PC-9 (cell line): ENCODE data around the gene RTL1. TPM values are rescaled to one million over a fixed set of nuclear protein-coding genes. Genes with fewer than 3 reads are reported as not detected.

ENCODE experiments used
- BruUV-seq: library from RNA; stranded (reverse); fragments of 400-500 nt; replicated peaks from 2 replicates; lab custom pipeline; 2021; lab: Mats Ljungman, UMichigan
- CTCF ChIA-PET: fragments of 300-600 bp; sonication (Branson Sonifier 250); formaldehyde crosslinking; loops from one replicate; lab custom pipeline; 2022; ENCODE audit warnings: antibody characterized with exemption; lab: Charles Lee
- POLR2A ChIA-PET: fragments of 300-600 bp; sonication (Branson Sonifier 250); formaldehyde crosslinking; loops from one replicate; lab custom pipeline; 2022; ENCODE audit warnings: antibody characterized with exemption; ENCODE audit not compliant: unreplicated experiment; lab: Charles Lee
- DNase-seq, 2 experiments: peaks; one replicate each; pipeline versions ENCODE4 v3.0.0 to v3.0.0-alpha.2; 2015 to 2022; ENCODE audit warnings: mixed read lengths in 1 of 2
- H2AFZ ChIP-seq: fragments of 200-600 bp; sonication (generic); 2 replicates; pipeline ENCODE4 v1.8.1; 2017; ENCODE audit warnings: antibody characterized with exemption
- H3F3A ChIP-seq: fragments of 200-600 bp; sonication (generic); 2 replicates; pipeline ENCODE4 v1.8.1; 2017; ENCODE audit warnings: antibody characterized with exemption, mild to moderate bottlenecking, low read depth; ENCODE audit not compliant: insufficient read depth
- H3K27ac ChIP-seq: fragments of 200-600 bp; sonication (generic); 2 replicates; pipeline ENCODE4 v1.6.1; 2016; ENCODE audit warnings: mixed run types
- H3K27me3 ChIP-seq: fragments of 200-600 bp; sonication (generic); 2 replicates; pipeline ENCODE4 v1.6.1; 2016; ENCODE audit warnings: low read depth, mixed run types; ENCODE audit not compliant: insufficient read depth
- H3K36me3 ChIP-seq: fragments of 200-600 bp; sonication (generic); 2 replicates; pipeline ENCODE4 v1.6.1; 2016; ENCODE audit warnings: low read depth, mixed run types
- H3K4me1 ChIP-seq: fragments of 200-600 bp; sonication (generic); replicated peaks from 2 replicates; pipeline ENCODE4 v1.6.1; 2016; ENCODE audit warnings: mixed run types; ENCODE audit not compliant: insufficient read depth
- H3K4me2 ChIP-seq: fragments of 200-600 bp; sonication (generic); 2 replicates; pipeline ENCODE4 v1.6.1; 2017; ENCODE audit warnings: mixed run types
- H3K4me3 ChIP-seq: fragments of 200-600 bp; sonication (generic); 2 replicates; pipeline ENCODE4 v1.6.1; 2016; ENCODE audit warnings: mixed run types
- H3K79me2 ChIP-seq: fragments of 200-600 bp; sonication (generic); 2 replicates; pipeline ENCODE4 v1.6.1; 2017; ENCODE audit warnings: low read depth, mixed run types
- H3K9me2 ChIP-seq: fragments of 200-600 bp; sonication (generic); 2 replicates; pipeline ENCODE4 v1.8.1; 2017; ENCODE audit warnings: mild to moderate bottlenecking; ENCODE audit not compliant: insufficient read depth
- H3K9me3 ChIP-seq: fragments of 200-600 bp; sonication (generic); 2 replicates; pipeline ENCODE4 v1.8.1; 2016; ENCODE audit warnings: low read depth; ENCODE audit not compliant: insufficient read depth
- H4K20me1 ChIP-seq: fragments of 200-600 bp; sonication (generic); 2 replicates; pipeline ENCODE4 v1.8.1; 2017; ENCODE audit not compliant: insufficient read depth
- EZH2 ChIP-seq: fragments of 200-600 bp; sonication (generic); IDR thresholded peaks from 2 replicates; pipeline ENCODE4 v1.8.0; 2017; ENCODE audit warnings: antibody characterized with exemption, low read depth
- intact Hi-C: fragments of 100-400 bp; cut with micrococcal nuclease; formaldehyde crosslinking; loops from one replicate; pipeline ENCODE4 v1.10.0; 2022; ENCODE audit not compliant: unreplicated experiment
- total RNA-seq: library from RNA; stranded (reverse); gene quantifications from 2 replicates; pipeline ENCODE4 v1.2.3, GENCODE V29; 2021
- TF ChIP-seq, protein P1 (sequence below): fragments of 200-600 bp; sonication (generic); conservative IDR thresholded peaks from 2 replicates; pipeline ENCODE4 v1.6.1; 2017; ENCODE audit warnings: mixed run types, antibody characterized with exemption, mild to moderate bottlenecking, moderate library complexity

RTL1 gene
- total RNA-seq, 1 experiment from 2014 or later, result not detected

DNA sequence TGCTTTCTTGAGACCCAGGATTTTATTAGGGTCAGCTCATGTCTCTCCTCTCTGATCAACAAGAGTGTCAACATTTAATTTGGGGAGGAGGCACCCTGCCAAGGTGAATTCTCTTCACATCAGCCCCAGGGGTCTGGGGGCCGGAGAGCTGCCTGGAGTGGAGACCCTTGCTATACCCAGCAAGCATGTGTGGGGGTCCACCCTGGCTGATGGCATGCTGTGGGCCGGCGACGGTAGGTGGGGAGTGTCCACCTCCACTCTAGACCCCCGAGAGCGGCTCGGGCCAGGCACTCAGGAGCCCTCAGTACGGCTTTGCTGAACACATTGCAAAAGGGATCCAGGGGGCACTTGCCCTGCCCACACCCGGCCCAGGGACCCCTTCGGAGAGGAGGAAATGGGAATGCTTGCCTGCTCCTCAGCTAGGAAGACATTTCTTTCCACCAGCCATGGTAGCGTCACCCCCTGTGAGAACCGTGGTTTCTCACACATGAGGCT is 67.2 kb downstream of the RTL1 start:
- no peak overlapping the region for H3K4me2 ChIP-seq
- BruUV-seq, result no TSS peak
- no peaks in the 10 kb centered on the region for H3K4me1 ChIP-seq
- no peak overlapping the region for H3K4me3 ChIP-seq
- intact Hi-C loops, result no loop called here
- H3K27me3 ChIP-seq, result peaks cover 77% of the 10 kb centered on the region
- ChIA-PET CTCF (no interaction called here), POLR2A (no interaction called here)
- no peak overlapping the region for H3K27ac ChIP-seq
- no peaks in the 10 kb centered on the region for H4K20me1 ChIP-seq
- H2AFZ ChIP-seq, result no peak overlapping the region
- H3K79me2 ChIP-seq, result no peaks in the 10 kb centered on the region
- H3F3A ChIP-seq, result no peaks in the 10 kb centered on the region
- no peaks in the 10 kb centered on the region for H3K9me2 ChIP-seq
- TF ChIP-seq, protein P1, sequence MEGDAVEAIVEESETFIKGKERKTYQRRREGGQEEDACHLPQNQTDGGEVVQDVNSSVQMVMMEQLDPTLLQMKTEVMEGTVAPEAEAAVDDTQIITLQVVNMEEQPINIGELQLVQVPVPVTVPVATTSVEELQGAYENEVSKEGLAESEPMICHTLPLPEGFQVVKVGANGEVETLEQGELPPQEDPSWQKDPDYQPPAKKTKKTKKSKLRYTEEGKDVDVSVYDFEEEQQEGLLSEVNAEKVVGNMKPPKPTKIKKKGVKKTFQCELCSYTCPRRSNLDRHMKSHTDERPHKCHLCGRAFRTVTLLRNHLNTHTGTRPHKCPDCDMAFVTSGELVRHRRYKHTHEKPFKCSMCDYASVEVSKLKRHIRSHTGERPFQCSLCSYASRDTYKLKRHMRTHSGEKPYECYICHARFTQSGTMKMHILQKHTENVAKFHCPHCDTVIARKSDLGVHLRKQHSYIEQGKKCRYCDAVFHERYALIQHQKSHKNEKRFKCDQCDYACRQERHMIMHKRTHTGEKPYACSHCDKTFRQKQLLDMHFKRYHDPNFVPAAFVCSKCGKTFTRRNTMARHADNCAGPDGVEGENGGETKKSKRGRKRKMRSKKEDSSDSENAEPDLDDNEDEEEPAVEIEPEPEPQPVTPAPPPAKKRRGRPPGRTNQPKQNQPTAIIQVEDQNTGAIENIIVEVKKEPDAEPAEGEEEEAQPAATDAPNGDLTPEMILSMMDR, result no peak
- TF ChIP-seq EZH2, result no peak
- H3K36me3 ChIP-seq, result no peaks in the 10 kb centered on the region
- no peaks in the 10 kb centered on the region for H3K9me3 ChIP-seq
- no peak for DNase-seq

DNA sequence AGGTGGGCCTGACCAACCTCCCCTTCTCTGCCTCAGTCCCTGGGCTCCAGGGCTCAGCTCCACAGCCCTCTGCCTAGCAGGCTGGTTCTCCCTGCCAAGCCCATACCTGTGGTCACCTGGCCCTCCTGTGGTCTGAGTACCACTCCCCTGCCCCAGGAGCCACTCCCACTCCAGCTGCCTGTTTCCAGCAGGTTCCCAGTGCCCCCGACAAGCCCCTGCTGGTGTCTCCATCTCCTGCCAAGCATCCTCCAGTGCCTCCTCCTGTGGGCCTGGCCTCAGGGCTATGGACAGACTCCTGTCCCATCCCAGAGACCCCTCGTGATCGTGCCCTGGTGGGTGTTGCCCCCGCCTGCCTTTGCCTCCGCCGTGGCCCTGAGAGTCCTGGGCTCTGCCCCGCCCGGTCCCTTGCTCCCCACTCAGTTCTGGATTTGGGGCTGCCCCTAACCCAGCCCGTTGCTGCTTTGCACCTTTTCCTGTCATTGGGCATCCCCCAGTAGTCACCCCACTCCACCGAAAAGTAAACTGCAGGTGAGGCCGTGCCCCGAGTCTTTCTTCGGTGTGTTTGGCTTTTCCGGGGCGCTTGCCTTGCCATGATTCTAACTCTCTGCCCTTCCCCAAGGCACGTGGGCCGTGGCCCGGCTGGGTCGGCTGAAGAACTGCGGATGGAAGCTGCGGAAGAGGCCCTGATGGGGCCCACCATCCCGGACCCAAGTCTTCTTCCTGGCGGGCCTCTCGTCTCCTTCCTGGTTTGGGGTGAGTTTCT is 67.8 kb downstream of the RTL1 start:
- BruUV-seq, result no TSS peak
- H3K4me2 ChIP-seq, result no peak overlapping the region
- H3K27ac ChIP-seq, result no peak overlapping the region
- intact Hi-C loops, result no loop called here
- H3K4me1 ChIP-seq, result no peaks in the 10 kb centered on the region
- peaks cover 82% of the 10 kb centered on the region for H3K27me3 ChIP-seq
- no peak overlapping the region for H3K4me3 ChIP-seq
- no peak for DNase-seq
- no peaks in the 10 kb centered on the region for H3K9me3 ChIP-seq
- H3K36me3 ChIP-seq, result no peaks in the 10 kb centered on the region
- TF ChIP-seq EZH2, result no peak
- TF ChIP-seq, protein P1, result no peak
- no peaks in the 10 kb centered on the region for H3K79me2 ChIP-seq
- no peaks in the 10 kb centered on the region for H4K20me1 ChIP-seq
- ChIA-PET CTCF (no interaction called here), POLR2A (no interaction called here)
- H2AFZ ChIP-seq, result no peak overlapping the region
- no peaks in the 10 kb centered on the region for H3K9me2 ChIP-seq
- no peaks in the 10 kb centered on the region for H3F3A ChIP-seq

DNA sequence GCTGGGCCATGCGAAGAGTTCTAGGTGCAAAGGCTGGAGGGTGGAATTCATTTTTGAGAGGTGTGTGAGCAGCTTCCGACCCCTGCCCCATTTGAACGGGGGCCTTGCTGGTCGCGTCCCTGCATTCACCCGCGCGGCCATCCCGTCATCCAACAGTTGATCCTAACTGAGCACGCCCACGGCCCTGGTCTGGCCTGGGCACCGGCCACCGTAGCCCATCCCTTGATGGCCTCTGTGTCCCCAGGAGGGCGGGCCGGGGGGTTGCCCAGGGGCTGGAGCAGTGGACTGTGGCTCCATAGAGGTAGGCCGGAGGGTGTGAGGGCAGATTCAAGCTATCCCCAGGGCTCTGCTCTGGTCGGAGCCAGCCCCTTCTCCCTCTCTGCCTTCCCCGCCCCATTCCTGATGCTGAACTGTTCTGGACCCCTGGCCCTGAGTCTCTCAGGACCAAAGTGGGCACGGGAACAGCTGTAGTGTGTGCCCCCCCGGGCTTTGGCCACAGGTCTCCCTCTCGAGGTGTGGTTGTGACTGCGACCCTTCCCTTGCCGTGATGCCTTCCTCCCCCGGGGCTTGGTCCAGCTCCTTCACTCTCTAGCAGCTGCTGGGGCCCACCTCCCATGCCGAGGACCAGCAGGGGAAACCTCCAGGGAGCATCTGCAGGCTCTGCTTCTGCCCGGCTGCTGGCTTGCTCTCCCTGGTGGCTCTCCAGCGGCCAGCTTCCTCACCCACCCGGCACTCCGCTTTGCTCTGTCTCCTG is 68.6 kb downstream of the RTL1 start:
- no peak for DNase-seq
- no TSS peak for BruUV-seq
- Histone ChIP-seq H3K4me1 (no peaks in the 10 kb centered on the region), H3K36me3 (no peaks in the 10 kb centered on the region), H4K20me1 (no peaks in the 10 kb centered on the region), H3F3A (no peaks in the 10 kb centered on the region), H3K27ac (no peak overlapping the region), H3K4me3 (no peak overlapping the region), H3K9me3 (no peaks in the 10 kb centered on the region), H3K4me2 (no peak overlapping the region), H3K79me2 (no peaks in the 10 kb centered on the region), H3K9me2 (no peaks in the 10 kb centered on the region), H3K27me3 (peaks cover 86% of the 10 kb centered on the region), H2AFZ (no peak overlapping the region)
- POLR2A ChIA-PET, result no interaction called here
- CTCF ChIA-PET, result no interaction called here
- intact Hi-C loops, result no loop called here
- TF ChIP-seq EZH2, result no peak
- TF ChIP-seq, protein P1, result no peak
